ENCODE data around the gene ZNF500.

Gene ZNF500

DNA sequence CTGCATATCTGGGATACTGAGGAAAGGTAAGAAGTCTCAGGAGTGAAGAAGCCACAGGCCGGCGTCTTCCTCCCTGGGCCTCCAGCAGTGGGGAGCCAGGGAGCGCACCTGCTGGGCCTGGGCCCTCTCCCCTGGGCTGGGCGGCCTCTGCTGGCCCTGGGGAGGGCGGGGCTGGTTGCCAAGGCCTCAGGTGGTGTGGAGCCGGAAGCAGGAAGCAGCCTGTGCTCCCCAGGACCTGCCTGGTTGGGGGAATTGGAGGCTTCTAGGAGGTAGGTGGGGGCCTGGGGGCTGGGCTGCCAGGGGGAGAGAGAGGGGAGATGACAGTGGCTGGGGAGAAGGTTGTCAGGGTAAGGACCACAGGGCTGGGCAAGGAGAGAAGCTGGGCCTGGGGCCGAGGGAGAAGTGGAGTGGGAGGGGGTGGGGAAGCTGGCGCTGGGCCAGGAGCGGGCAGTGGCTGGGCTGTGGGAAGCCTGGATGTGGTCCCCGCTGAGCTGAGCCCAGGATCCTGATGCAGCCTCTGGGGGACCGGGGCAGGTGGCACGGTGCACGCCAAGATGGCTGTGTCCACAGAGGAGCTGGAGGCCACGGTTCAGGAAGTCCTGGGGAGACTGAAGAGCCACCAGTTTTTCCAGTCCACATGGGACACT lies 28.3 kb upstream of the ZNF500 start, which contains the start of gene SMIM22:
SMIM22 (plus strand) TSS at position 189 of the 647 bp plus-strand sequence; CDS start at position 555, 366 bp downstream.
- no peak within 1 kb of the TSS for H3K4me3 ChIP-seq (ENCODE audit: low read depth, low read length)
- TF ChIP-seq, protein P1, sequence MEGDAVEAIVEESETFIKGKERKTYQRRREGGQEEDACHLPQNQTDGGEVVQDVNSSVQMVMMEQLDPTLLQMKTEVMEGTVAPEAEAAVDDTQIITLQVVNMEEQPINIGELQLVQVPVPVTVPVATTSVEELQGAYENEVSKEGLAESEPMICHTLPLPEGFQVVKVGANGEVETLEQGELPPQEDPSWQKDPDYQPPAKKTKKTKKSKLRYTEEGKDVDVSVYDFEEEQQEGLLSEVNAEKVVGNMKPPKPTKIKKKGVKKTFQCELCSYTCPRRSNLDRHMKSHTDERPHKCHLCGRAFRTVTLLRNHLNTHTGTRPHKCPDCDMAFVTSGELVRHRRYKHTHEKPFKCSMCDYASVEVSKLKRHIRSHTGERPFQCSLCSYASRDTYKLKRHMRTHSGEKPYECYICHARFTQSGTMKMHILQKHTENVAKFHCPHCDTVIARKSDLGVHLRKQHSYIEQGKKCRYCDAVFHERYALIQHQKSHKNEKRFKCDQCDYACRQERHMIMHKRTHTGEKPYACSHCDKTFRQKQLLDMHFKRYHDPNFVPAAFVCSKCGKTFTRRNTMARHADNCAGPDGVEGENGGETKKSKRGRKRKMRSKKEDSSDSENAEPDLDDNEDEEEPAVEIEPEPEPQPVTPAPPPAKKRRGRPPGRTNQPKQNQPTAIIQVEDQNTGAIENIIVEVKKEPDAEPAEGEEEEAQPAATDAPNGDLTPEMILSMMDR (IDR thresholded peaks at IDR 0.05; ENCODE audit: low read depth, low read length), result no peak

DNA sequence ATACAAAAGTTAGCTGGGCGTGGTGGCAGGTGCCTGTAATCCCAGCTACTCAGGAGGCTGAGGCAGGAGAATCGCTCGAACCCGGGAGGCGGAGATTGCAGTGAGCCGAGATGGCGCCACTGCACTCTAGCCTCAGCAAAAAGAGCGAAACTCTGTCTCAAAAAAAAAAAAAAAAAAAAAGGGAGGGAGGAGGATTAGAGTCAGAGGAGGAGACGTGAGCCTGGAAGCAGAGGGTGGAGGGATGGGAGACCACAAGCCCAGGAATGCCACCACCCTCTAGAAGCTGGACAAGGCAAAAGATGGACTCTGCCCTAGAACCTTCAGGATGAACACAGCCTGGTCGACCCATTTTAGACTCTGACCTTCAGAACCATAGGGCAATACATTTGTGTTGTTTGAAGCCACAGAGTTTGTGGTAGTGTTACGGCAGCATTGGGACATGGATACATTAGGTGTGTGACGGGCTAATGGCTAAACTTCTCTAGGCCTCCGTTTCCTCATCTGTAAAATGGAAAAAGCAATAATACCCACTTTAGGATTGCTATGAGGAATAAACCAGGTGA lies 26.1 kb upstream of the ZNF500 start:
- TF ChIP-seq, protein P1 (IDR thresholded peaks at IDR 0.05; ENCODE audit: low read depth, low read length), result no peak
- no peak overlapping the region for H3K4me3 ChIP-seq (ENCODE audit: low read depth, low read length)

DNA sequence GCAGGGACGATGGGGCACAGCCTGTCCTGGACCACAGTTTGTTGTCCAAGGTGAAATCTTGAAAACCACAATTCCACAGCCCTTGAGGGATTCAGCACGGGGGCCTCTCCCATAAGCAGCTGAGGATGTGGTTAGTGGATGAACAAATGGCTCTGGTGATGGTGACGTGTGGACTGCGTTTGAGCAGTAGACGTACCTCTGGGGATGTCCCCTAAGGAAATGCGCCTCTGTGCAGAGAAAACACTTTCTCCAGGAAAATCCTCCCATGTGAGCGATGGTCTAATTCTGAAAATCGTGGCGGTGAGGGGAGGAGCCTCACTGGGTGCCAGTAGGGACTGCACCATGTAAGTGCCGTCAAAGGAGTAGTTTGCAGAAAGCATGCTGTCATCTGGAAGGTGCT lies 23.9 kb upstream of the ZNF500 start:
- TF ChIP-seq, protein P1 (IDR thresholded peaks at IDR 0.05; ENCODE audit: low read depth, low read length), result no peak

DNA sequence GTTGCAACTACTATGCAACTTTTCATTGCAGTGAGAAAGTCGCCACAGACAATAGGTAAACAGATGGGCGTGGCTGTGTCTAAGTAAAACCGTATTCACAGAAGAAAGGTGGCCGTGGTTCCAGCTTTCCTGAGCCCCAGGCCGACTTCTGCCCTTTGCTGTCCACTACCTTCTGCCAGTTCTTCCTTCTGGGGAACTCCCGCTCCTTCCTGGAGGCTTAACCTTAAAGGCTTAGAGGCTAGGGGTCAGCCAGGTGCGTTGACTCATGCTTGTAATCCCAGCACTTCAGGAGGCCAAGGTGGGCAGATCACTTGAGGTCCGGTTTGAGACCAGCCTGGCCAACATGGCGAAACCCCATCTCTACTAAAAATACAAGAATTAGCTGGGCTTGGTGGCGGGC lies 23.3 kb upstream of the ZNF500 start:
- H3K4me3 ChIP-seq (ENCODE audit: low read depth, low read length), result no peak overlapping the region
- TF ChIP-seq, protein P1 (IDR thresholded peaks at IDR 0.05; ENCODE audit: low read depth, low read length), result no peak

More for the DNA sequence above, 23.9 kb upstream of the ZNF500 start:
- H3K4me3 ChIP-seq (ENCODE audit: low read depth, low read length), result no peak overlapping the region

DNA sequence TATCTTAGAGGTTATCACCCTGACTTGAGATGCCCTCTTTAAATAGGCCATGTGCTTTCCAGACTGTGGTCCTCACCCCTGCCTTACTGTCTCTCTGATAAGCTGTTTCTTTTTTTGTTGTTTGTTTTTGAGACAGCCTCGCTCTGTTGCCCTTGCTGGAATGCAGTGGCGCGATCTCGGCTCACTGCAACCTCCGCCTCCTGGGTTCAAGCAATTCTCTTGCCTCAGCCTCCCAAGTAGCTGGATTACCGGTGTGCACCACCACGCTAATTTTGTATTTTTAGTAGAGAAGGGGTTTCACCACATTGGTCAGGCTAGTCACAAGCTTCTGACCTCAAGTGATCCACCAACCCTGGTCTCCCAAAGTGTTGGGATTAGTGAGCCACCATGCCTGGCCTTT lies 21.9 kb upstream of the ZNF500 start:
- no peak overlapping the region for H3K4me3 ChIP-seq (ENCODE audit: low read depth, low read length)
- TF ChIP-seq, protein P1 (IDR thresholded peaks at IDR 0.05; ENCODE audit: low read depth, low read length), result no peak

DNA sequence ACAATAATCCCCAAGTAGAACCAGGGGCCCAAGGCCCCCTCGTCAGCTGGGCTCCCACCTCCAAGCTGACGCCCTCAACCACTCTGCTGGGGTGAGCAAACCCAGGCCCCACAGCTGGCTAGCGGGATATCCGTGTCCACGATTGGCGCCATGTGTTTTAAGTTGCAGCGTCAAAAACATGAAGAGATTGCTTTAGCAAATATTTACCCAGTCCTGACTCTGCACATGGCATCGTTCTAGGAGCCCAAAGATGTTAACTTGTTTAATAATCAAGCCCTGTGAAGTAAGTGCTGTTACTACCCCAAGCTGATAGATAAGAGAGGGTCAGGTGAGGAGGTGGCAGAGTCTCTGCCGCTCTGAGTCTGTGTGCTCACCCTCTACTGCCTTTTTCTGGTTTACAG lies 21.5 kb upstream of the ZNF500 start:
- TF ChIP-seq, protein P1 (IDR thresholded peaks at IDR 0.05; ENCODE audit: low read depth, low read length), result no peak
- no peak overlapping the region for H3K4me3 ChIP-seq (ENCODE audit: low read depth, low read length)

Data from WI38 (cell line).